HEK293 (cell line): Measurements from ENCODE around the gene B3GALT5.
A peak's percentile ranks its signal among the peaks of the same experiment; 100 is the strongest.

ENCODE experiments used
- CTCF ChIA-PET: fragments of 350-600 bp; formaldehyde crosslinking; extraction: SDS; loops from one replicate; lab custom pipeline; 2021; ENCODE audit warnings: antibody characterized with exemption; lab: Yijun Ruan, JAX
- POLR2A ChIA-PET: fragments of 300-600 bp; formaldehyde crosslinking; extraction: SDS; loops from one replicate; lab custom pipeline; 2020; ENCODE audit warnings: antibody characterized with exemption, inconsistent platforms; lab: Yijun Ruan, JAX
- H3K27ac ChIP-seq: fragments of 200-500 bp; sonication (Bioruptor generic); 2 replicates; pipeline ENCODE4 v1.5.1; 2014; ENCODE audit warnings: low read depth, low read length, control low read depth, inconsistent platforms; ENCODE audit errors: extremely low read depth
- H3K36me3 ChIP-seq, 2 experiments: fragments of 200-500 bp in 1 of 2; sonication (Bioruptor generic) in 1 of 2; 1 replicate in 1 of 2; 2 replicates in 1 of 2; pipeline ENCODE4 v1.5.1; 2014 to 2017; ENCODE audit warnings: inconsistent platforms in 2 of 2, low read length in 2 of 2; ENCODE audit not compliant: control insufficient read depth in 2 of 2, insufficient read depth in 1 of 2
- H3K4me1 ChIP-seq: fragments of 200-500 bp; sonication (Bioruptor generic); 2 replicates; pipeline ENCODE4 v1.5.1; 2014; ENCODE audit warnings: mild to moderate bottlenecking, low read length, inconsistent platforms; ENCODE audit not compliant: control insufficient read depth, insufficient read depth
- H3K4me3 ChIP-seq: 2 replicates; pipeline ENCODE4 v1.5.1; 2011; ENCODE audit warnings: low read depth, mild to moderate bottlenecking, control low read depth, low read length, moderate library complexity
- H3K9me3 ChIP-seq: fragments of 200-500 bp; sonication (Bioruptor generic); 2 replicates; pipeline ENCODE4 v1.5.1; 2014; ENCODE audit warnings: low read depth, low read length, inconsistent platforms; ENCODE audit not compliant: control insufficient read depth, insufficient read depth
- BCL11A ChIP-seq: fragments of 450-650 bp; formaldehyde crosslinking; IDR thresholded peaks from 2 replicates; pipeline ENCODE4 v1.5.1; 2016; ENCODE audit warnings: low read depth, missing biosample characterization, missing genetic modification characterization
- GLI2 ChIP-seq: fragments of 450-650 bp; formaldehyde crosslinking; IDR thresholded peaks from 2 replicates; pipeline ENCODE4; 2017; ENCODE audit warnings: missing biosample characterization, missing genetic modification characterization, low read depth, borderline replicate concordance
- HIC1 ChIP-seq: fragments of 450-650 bp; formaldehyde crosslinking; IDR thresholded peaks from 2 replicates; pipeline ENCODE4 v1.5.1; 2016; ENCODE audit warnings: missing biosample characterization, missing genetic modification characterization
- HOXA7 ChIP-seq: sonication (generic); formaldehyde crosslinking; IDR thresholded peaks from 2 replicates; pipeline ENCODE4 v1.8.1; 2022; ENCODE audit warnings: missing genetic modification reagents, borderline replicate concordance
- HOXC10 ChIP-seq: sonication (generic); formaldehyde crosslinking; IDR thresholded peaks from 2 replicates; pipeline ENCODE4 v1.8.1; 2023; ENCODE audit warnings: mild to moderate bottlenecking, missing genetic modification reagents
- RBAK ChIP-seq: fragments of 450-650 bp; formaldehyde crosslinking; IDR thresholded peaks from 2 replicates; pipeline ENCODE4 v1.5.1; 2016; ENCODE audit warnings: missing biosample characterization, missing genetic modification characterization
- SCRT2 ChIP-seq: fragments of 450-650 bp; formaldehyde crosslinking; IDR thresholded peaks from 2 replicates; pipeline ENCODE4 v1.5.1; 2016; ENCODE audit warnings: missing biosample characterization, missing genetic modification characterization
- ZBTB8A ChIP-seq: fragments of 450-650 bp; formaldehyde crosslinking; IDR thresholded peaks from 2 replicates; pipeline ENCODE4 v1.5.1; 2016; ENCODE audit warnings: missing biosample characterization, missing genetic modification characterization
- ZEB2 ChIP-seq: fragments of 450-650 bp; formaldehyde crosslinking; IDR thresholded peaks from 2 replicates; pipeline ENCODE4 v1.5.1; 2016; ENCODE audit warnings: missing biosample characterization, missing genetic modification characterization
- ZFP41 ChIP-seq: fragments of 450-650 bp; formaldehyde crosslinking; IDR thresholded peaks from 2 replicates; pipeline ENCODE4 v1.5.1; 2016; ENCODE audit warnings: missing biosample characterization, missing genetic modification characterization, borderline replicate concordance
- ZIC2 ChIP-seq: fragments of 450-650 bp; formaldehyde crosslinking; IDR thresholded peaks from 2 replicates; pipeline ENCODE4 v1.5.1; 2016; ENCODE audit warnings: missing biosample characterization, missing genetic modification characterization
- ZNF155 ChIP-seq: fragments of 450-650 bp; formaldehyde crosslinking; IDR thresholded peaks from 2 replicates; pipeline ENCODE4 v1.5.1; 2016; ENCODE audit warnings: missing biosample characterization, missing genetic modification characterization
- ZNF274 ChIP-seq, 2 experiments: fragments of 200-500 bp in 1 of 2; fragments of 450-650 bp in 1 of 2; sonication (Bioruptor generic) in 1 of 2; formaldehyde crosslinking in 1 of 2; IDR thresholded peaks; 2 replicates each; pipeline versions ENCODE4 v1.5.1 to v1.6.1; 2014 to 2016; ENCODE audit warnings: borderline replicate concordance in 1 of 2, inconsistent platforms in 1 of 2, low read length in 1 of 2, missing biosample characterization in 1 of 2, missing genetic modification characterization in 1 of 2
- ZNF311 ChIP-seq: fragments of 450-650 bp; formaldehyde crosslinking; IDR thresholded peaks from 2 replicates; pipeline ENCODE4 v1.5.1; 2017; ENCODE audit warnings: missing biosample characterization, missing genetic modification characterization, borderline replicate concordance
- ZNF416 ChIP-seq: fragments of 450-650 bp; formaldehyde crosslinking; IDR thresholded peaks from 2 replicates; pipeline ENCODE4 v1.5.1; 2016; ENCODE audit warnings: missing biosample characterization, missing genetic modification characterization
- ZNF433 ChIP-seq: fragments of 450-650 bp; formaldehyde crosslinking; IDR thresholded peaks from 2 replicates; pipeline ENCODE4 v1.5.1; 2016; ENCODE audit warnings: missing biosample characterization, missing genetic modification characterization, low read depth
- ZNF529 ChIP-seq: fragments of 450-650 bp; formaldehyde crosslinking; IDR thresholded peaks from 2 replicates; pipeline ENCODE4 v1.5.1; 2017; ENCODE audit warnings: missing genetic modification characterization, missing biosample characterization; ENCODE audit not compliant: insufficient replicate concordance
- ZNF596 ChIP-seq: fragments of 450-650 bp; IDR thresholded peaks from 2 replicates; pipeline ENCODE4 v1.5.0; 2018; ENCODE audit warnings: missing biosample characterization, mild to moderate bottlenecking, missing genetic modification characterization, moderate library complexity
- ZNF626 ChIP-seq: fragments of 450-650 bp; sonication (Bioruptor Pico); formaldehyde crosslinking; IDR thresholded peaks from 2 replicates; pipeline ENCODE4 v1.5.1; 2018; ENCODE audit warnings: missing biosample characterization, missing genetic modification characterization, inconsistent platforms
- ZNF843 ChIP-seq: fragments of 450-650 bp; formaldehyde crosslinking; IDR thresholded peaks from 2 replicates; pipeline ENCODE4 v1.5.1; 2016; ENCODE audit warnings: missing biosample characterization, missing genetic modification characterization
- ZSCAN16 ChIP-seq: fragments of 450-650 bp; formaldehyde crosslinking; IDR thresholded peaks from 2 replicates; pipeline ENCODE4 v1.5.1; 2016; ENCODE audit warnings: missing biosample characterization, missing genetic modification characterization

B3GALT5 gene

GRCh38 chr21:39579734-39580332 is 32.9 kb upstream of the B3GALT5 start (continued):
- no peak for TF ChIP-seq ZNF529 (tag by site-specific recombination)
- TF ChIP-seq ZNF311 (tag by site-specific recombination): no peak
- TF ChIP-seq ZNF596 (tag by site-specific recombination): no peak

GRCh38 chr21:39580744-39581143 is 32.0 kb upstream of the B3GALT5 start:
- Histone ChIP-seq H3K4me3 (no peak overlapping the region), H3K4me1 (no peaks in the 10 kb centered on the region), H3K27ac (no peak overlapping the region), H3K9me3 (no peaks in the 10 kb centered on the region), H3K36me3 (no peaks in the 10 kb centered on the region)
- ChIA-PET CTCF (no interaction called here), POLR2A (no interaction called here)
- TF ChIP-seq ZNF155 (tag by site-specific recombination) (no peak), ZBTB8A (tag by site-specific recombination) (no peak), ZNF416 (tag by site-specific recombination) (no peak), ZNF433 (tag by site-specific recombination) (no peak), ZNF843 (no peak), ZFP41 (tag by site-specific recombination) (no peak), BCL11A (tag by site-specific recombination) (no peak), ZEB2 (tag by site-specific recombination) (no peak), GLI2 (tag by site-specific recombination) (no peak), HIC1 (tag by site-specific recombination) (no peak), ZNF274 (IDR thresholded peaks at IDR 0.05; ENCODE audit: low read length) (no peak), ZNF274 (tag by site-specific recombination; IDR thresholded peaks at IDR 0.05; ENCODE audit: borderline replicate concordance) (no peak), ZNF529 (tag by site-specific recombination) (no peak), HOXC10 (CRISPR knock-in tag) (no peak), ZNF626 (tag by site-specific recombination) (no peak), ZSCAN16 (tag by site-specific recombination) (no peak), HOXA7 (no peak), RBAK (tag by site-specific recombination) (no peak)

DNA sequence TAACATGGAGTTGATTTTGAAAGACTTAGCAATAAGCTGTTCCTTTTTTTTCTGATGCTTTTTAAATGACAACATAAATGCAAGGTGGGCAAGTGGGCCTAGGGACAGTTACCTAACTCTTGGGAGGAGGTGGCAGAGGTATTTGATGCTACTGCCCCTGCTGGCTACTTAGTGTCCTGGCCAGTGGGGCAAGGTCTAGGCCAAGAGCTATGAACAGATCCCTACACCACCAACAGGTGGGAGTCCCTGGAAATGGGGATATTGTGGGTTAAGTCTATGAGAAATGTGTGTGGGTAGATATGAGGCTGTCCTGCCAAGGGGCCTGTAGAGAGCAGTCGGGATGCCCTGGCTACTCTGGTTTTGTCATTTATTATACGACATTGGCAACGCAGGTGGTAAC is 31.3 kb upstream of the B3GALT5 start:
- no peak overlapping the region for H3K27ac ChIP-seq
- CTCF ChIA-PET: no interaction called here
- TF ChIP-seq ZIC2 (tag by site-specific recombination): no peak
- TF ChIP-seq SCRT2: 0 out of 2 replicates have a peak, but pooled peaks have one; percentile 27
- no peak overlapping the region for H3K4me3 ChIP-seq
- H3K36me3 ChIP-seq: no peaks in the 10 kb centered on the region
- POLR2A ChIA-PET: no interaction called here
- H3K4me1 ChIP-seq: no peaks in the 10 kb centered on the region
- no peaks in the 10 kb centered on the region for H3K9me3 ChIP-seq
